Ovary (tissue), 9 donors: Measurements from ENCODE around the gene TRPM4. TPM values are rescaled to one million over a fixed set of nuclear protein-coding genes. Genes with fewer than 3 reads are reported as not detected.
"Not testable (repeated sequence)": the region's sequence is repeated elsewhere in the genome, so short reads cannot be mapped to it uniquely, and the experiment has no call there.

Experiments used
- DNase-seq, 5 donors: peaks; one replicate each; pipeline ENCODE4 v3.0.0-alpha.2; 2019 to 2020
- H3K27ac ChIP-seq, 2 donors: fragments of 200-600 bp; one replicate each; pipeline versions ENCODE4 v1.5.1 to v1.8.0; 2019 to 2022
- H3K27me3 ChIP-seq: fragments of 200-600 bp; one replicate; pipeline ENCODE4 v1.8.0; 2022
- H3K36me3 ChIP-seq: fragments of 200-600 bp; sonication (generic); one replicate; pipeline ENCODE4 v1.5.1; 2019
- H3K4me1 ChIP-seq: one replicate; pipeline ENCODE4 v1.8.1; 2013; ENCODE audit warnings: mild to moderate bottlenecking, moderate library complexity; ENCODE audit not compliant: insufficient read depth
- H3K4me3 ChIP-seq: fragments of 200-600 bp; sonication (generic); one replicate; pipeline ENCODE4 v1.5.1; 2017
- H3K9me3 ChIP-seq, 2 donors: fragments of 200-600 bp in 1 of 2; sonication (generic) in 1 of 2; one replicate each; pipeline versions ENCODE4 v1.5.1 to v1.8.1; 2013 to 2019; ENCODE audit warnings: mild to moderate bottlenecking in 1 of 2, moderate library complexity in 1 of 2
- EP300 ChIP-seq: sonication (generic); formaldehyde crosslinking; IDR thresholded peaks from one replicate; pipeline ENCODE4 v1.6.1; 2017; ENCODE audit warnings: antibody characterized with exemption
- POLR2A ChIP-seq: fragments of 450-650 bp; IDR thresholded peaks from one replicate; pipeline ENCODE4 v1.6.1; 2017; ENCODE audit warnings: antibody characterized with exemption, mild to moderate bottlenecking, moderate library complexity
- WGBS, 3 donors: extraction: QIAGEN DNeasy Blood & Tissue Kit in 1 of 3; methylation state at CpG; one replicate each; pipeline versions ENCODE4 v1.1.5 to v1.1.7; 2013 to 2017; 5-methylcytosine and 5-hydroxymethylcytosine counted together
- intact Hi-C, 4 donors: fragments of 100-400 bp; cut with DNase I; formaldehyde crosslinking; loops; one replicate each; pipeline versions ENCODE4 v1.11.0 to v1.15.1; 2022 to 2023
- polyA plus RNA-seq, 2 donors: library from polyadenylated mRNA; stranded (reverse); fragments of 200-250 nt in 1 of 2; fragments of 350-450 nt in 1 of 2; fragmentation: Illumina TruSeq in 1 of 2; extraction: RNeasy Lipid Tissue Mini Kit (QIAGEN cat#74804) in 1 of 2; gene quantifications; one replicate each; pipeline ENCODE4 v1.2.3, GENCODE V29; 2013 to 2014
- total RNA-seq, 7 donors: library from RNA; depleted of rRNA in 2 of 7; stranded (reverse); fragments of >200 nt in 2 of 7; fragmentation: NEBNext Ultra II Directional in 3 of 7; extraction: Animal tissue kit (Norgen Biotek cat#: 25700) in 3 of 7; gene quantifications; one replicate each; pipeline versions ENCODE4 v1.1.0 to v1.2.4, GENCODE V29; 2016 to 2023
- TF ChIP-seq, protein P1 (sequence below), 3 donors: fragments of 450-650 bp in 2 of 3; fragments of 200-600 bp in 1 of 3; IDR thresholded peaks; one replicate each; pipeline versions ENCODE4 v1.5.1 to v1.8.0; 2016 to 2022; ENCODE audit warnings: antibody characterized with exemption in 3 of 3, mild to moderate bottlenecking in 1 of 3
- donor health status: DM: no; HTN: no; CAD: no; lungs with moderate emphysema.
- donor health status: DM: no; HTN: no; CAD: no.
- donor health status: Bipolar disorder and iron deficiency.
- donor health status: DM: yes; HTN: yes; CAD: no.
- donor health status: DM: no; HTN: no; CAD: no.
- donor health status: DM: yes; HTN: yes; CAD: no.

TRPM4 gene
- total and polyA plus RNA-seq, 9 donors = 1.1 to 12.2 (median 5.1) TPM

DNA sequence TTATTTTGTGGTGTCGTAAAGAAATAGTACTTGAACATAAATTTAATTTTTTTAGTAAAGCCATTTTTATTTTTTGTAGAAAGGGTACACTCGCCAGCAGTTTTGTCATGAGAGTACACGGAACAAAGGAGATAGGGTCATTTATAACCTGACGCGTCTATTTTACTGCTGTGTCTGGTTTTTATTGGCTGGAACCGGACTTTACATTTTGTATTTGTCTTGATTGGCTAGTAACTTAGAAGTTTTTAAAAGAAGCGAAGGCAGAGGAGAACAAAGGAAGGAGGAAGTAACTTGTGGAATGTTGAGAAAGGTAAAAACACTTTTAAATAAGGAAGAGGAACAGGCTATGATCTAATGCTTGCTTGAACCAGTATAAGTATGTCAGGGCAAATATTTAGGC lies 43.5 kb downstream of the TRPM4 start:
- intact Hi-C loops = no loop called here
- 93 to 94% (median 94%) methylated on average over 7 of the region's 7 CpGs for WGBS, 3 donors
- DNase-seq = no peak

DNA sequence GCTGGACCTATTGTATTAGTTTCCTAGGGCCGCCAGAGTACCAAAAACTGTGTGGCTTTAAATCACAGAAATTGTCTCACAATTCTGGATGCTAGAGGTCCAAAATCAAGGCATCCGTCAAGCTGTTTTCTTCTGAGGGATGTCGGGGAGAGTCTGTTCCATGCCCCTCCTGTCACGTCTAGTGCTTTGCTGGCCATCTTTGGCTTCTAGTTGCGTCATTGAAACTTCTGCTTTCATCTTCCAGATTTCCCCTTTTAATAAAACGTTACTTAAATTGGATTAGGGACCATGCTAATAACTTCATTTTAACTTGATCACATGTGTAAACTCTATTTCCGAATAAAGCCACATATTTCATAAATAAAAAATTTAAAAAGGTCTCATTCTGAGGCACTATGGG lies 47.5 kb downstream of the TRPM4 start:
- Histone ChIP-seq H3K36me3 (no peaks in the 10 kb centered on the region), H3K4me3 (no peak overlapping the region), H3K27ac (no peak overlapping the region), H3K4me1 (peaks cover 3% of the 10 kb centered on the region), H3K9me3 (no peaks in the 10 kb centered on the region), H3K27me3 (no peaks in the 10 kb centered on the region)
- 87 to 93% (median 88%) methylated on average over 7 of the region's 7 CpGs for WGBS, 3 donors
- no peak for TF ChIP-seq EP300
- TF ChIP-seq POLR2A = no peak
- TF ChIP-seq, protein P1, sequence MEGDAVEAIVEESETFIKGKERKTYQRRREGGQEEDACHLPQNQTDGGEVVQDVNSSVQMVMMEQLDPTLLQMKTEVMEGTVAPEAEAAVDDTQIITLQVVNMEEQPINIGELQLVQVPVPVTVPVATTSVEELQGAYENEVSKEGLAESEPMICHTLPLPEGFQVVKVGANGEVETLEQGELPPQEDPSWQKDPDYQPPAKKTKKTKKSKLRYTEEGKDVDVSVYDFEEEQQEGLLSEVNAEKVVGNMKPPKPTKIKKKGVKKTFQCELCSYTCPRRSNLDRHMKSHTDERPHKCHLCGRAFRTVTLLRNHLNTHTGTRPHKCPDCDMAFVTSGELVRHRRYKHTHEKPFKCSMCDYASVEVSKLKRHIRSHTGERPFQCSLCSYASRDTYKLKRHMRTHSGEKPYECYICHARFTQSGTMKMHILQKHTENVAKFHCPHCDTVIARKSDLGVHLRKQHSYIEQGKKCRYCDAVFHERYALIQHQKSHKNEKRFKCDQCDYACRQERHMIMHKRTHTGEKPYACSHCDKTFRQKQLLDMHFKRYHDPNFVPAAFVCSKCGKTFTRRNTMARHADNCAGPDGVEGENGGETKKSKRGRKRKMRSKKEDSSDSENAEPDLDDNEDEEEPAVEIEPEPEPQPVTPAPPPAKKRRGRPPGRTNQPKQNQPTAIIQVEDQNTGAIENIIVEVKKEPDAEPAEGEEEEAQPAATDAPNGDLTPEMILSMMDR (IDR thresholded peaks at IDR 0.05) = no peak
- no peak for DNase-seq
- intact Hi-C loops = loop anchor here in 1 of 4 donors (5.0 kb wide), 1 partner anchor 108 kb away; no protein-coding TSS in a partner anchor

More for the DNA sequence above, 43.5 kb downstream of the TRPM4 start:
- Histone ChIP-seq H3K36me3 (no peaks in the 10 kb centered on the region), H3K9me3 (no peaks in the 10 kb centered on the region), H3K4me1 (no peaks in the 10 kb centered on the region), H3K27ac (no peak overlapping the region), H3K4me3 (no peak overlapping the region), H3K27me3 (no peaks in the 10 kb centered on the region)
- TF ChIP-seq POLR2A = no peak

DNA sequence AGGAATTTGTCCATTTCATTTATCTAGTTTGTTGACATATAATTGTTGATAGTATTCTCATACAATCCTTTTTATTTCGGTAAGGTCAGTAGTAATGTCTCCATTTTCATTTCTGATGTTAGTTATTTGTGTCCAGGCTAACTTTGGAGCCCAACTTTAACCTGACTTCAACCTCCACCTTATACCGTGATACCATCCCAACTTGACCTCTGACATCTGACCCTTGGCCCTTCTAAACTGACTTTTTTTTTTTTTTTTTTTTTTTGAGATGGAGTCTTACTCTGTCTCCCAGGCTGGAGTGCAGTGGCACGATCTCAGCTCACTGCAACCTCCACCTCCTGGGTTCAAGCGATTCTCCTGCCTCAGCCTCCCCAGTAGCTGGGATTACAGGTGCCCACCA lies 51.9 kb downstream of the TRPM4 start:
- not testable (repeated sequence) for H3K36me3 ChIP-seq, H3K4me3 ChIP-seq, H3K27me3 ChIP-seq, H3K9me3 ChIP-seq, H3K27ac ChIP-seq, DNase-seq, H3K4me1 ChIP-seq
- intact Hi-C loops = loop anchor here in 1 of 4 donors (5.0 kb wide), 1 partner anchor 112 kb away; no protein-coding TSS in a partner anchor
- 52 to 60% (median 58%) methylated on average over 4 of the region's 4 CpGs for WGBS, 3 donors

DNA sequence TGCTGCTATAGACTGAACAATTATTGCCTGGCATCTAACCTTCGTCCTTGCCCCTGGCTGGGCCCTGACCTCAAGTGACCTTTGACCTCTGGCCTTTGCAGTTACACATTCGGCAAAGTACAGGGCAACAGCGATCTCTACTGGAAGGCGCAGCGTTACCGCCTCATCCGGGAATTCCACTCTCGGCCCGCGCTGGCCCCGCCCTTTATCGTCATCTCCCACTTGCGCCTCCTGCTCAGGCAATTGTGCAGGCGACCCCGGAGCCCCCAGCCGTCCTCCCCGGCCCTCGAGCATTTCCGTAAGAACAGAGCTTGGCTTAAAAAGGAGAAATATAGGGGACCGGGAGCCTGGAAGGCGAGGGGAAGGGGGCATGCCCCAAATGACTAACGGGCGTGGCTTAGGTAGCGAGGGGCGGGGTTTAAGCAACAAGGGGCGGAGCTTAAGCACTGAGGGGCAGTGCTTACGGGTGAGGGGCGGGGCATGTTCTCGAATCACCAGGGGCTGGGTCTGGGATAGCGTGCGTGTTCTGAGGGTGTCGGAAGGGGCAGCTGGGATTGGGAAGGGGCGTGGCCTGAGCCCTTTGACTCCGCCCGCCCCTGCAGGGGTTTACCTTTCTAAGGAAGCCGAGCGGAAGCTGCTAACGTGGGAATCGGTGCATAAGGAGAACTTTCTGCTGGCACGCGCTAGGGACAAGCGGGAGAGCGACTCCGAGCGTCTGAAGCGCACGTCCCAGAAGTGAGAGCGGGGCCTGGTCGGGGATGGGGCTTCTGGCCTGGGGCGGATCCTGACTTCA lies 52.7 kb downstream of the TRPM4 start:
- H3K27me3 ChIP-seq = no peaks in the 10 kb centered on the region
- intact Hi-C loops = loop anchor here in 2 of 4 donors (5.0 to 10.0 kb wide), 2 partner anchors 113 to 116 kb away; no protein-coding TSS in a partner anchor
- 16 to 32% (median 27%) methylated on average over 50 of the region's 50 CpGs for WGBS, 3 donors
- peak overlapping the region; percentile 23 for H3K4me3 ChIP-seq
- peak; percentile 25 to 70 (median 61) for DNase-seq
- H3K36me3 ChIP-seq = no peaks in the 10 kb centered on the region
- no peaks in the 10 kb centered on the region for H3K9me3 ChIP-seq
- no peak overlapping the region for H3K27ac ChIP-seq
- TF ChIP-seq EP300 (no peak), POLR2A (no peak)
- TF ChIP-seq, protein P1 (IDR thresholded peaks at IDR 0.05) = no peak
- H3K4me1 ChIP-seq = peaks cover 6% of the 10 kb centered on the region

DNA sequence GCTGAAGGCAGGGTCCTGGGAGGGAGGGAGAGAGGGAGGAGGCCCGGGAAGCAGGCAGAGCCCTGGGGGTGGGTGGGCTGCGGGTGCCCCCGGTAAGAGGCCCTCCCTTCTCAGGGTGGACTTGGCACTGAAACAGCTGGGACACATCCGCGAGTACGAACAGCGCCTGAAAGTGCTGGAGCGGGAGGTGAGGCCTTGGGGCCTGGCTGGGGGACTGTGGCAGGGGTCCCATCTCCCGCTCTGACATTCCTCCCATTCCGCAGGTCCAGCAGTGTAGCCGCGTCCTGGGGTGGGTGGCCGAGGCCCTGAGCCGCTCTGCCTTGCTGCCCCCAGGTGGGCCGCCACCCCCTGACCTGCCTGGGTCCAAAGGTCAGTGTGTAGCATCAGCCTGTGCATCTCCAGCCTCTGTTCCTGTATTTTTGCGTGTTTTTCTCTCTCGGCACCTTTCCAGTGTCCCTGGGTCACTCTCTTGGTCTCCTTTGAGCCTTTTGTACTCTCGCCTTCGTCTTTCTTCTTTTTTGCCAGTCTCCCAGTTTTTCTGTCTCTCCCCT lies 53.4 kb downstream of the TRPM4 start:
- 40 to 58% (median 50%) methylated on average over 17 to 19 of the region's 19 CpGs for WGBS, 3 donors
- DNase-seq = no peak
- Histone ChIP-seq H3K9me3 (no peaks in the 10 kb centered on the region), H3K27me3 (no peaks in the 10 kb centered on the region), H3K4me1 (peaks cover 6% of the 10 kb centered on the region), H3K27ac (no peak overlapping the region), H3K4me3 (peak overlapping the region; percentile 23), H3K36me3 (no peaks in the 10 kb centered on the region)
- intact Hi-C loops = loop anchor here in 2 of 4 donors (5.0 to 10.0 kb wide), 2 partner anchors 114 to 116 kb away; no protein-coding TSS in a partner anchor
- TF ChIP-seq EP300 = no peak
- no peak for TF ChIP-seq POLR2A
- TF ChIP-seq, protein P1 (IDR thresholded peaks at IDR 0.05) = no peak
